CD4-positive, alpha-beta T cell treated with Interleukin-4 for 4 hours (primary cell): ENCODE results near the gene TRAF4.
A peak's percentile ranks its signal among the peaks of the same experiment; 100 is the strongest.
"Not testable (repeated sequence)": the region's sequence is repeated elsewhere in the genome, so short reads cannot be mapped to it uniquely, and the experiment has no call there.

Source experiments
- DNase-seq: peaks from one replicate; pipeline ENCODE4 v3.0.0-alpha.2; 2020

TRAF4 gene

DNA sequence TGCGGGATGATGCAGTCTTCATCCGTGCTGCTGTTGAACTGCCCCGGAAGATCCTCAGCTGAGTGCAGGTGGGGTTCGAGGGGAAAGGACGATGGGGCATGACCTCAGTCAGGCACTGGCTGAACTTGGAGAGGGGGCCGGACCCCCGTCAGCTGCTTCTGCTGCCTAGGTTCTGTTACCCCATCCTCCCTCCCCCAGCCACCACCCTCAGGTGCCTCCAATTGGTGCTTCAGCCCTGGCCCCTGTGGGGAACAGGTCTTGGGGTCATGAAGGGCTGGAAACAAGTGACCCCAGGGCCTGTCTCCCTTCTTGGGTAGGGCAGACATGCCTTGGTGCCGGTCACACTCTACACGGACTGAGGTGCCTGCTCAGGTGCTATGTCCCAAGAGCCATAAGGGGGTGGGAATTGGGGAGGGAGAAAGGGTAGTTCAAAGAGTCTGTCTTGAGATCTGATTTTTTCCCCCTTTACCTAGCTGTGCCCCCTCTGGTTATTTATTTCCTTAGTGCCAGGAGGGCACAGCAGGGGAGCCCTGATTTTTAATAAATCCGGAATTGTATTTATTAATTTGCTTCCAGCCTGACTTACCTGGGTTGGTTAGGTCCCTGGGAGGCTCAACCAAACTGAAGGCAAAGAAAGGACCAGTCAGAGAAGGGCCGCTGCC, 5.8 kb downstream of the TRAF4 start:
- no peak for DNase-seq

DNA sequence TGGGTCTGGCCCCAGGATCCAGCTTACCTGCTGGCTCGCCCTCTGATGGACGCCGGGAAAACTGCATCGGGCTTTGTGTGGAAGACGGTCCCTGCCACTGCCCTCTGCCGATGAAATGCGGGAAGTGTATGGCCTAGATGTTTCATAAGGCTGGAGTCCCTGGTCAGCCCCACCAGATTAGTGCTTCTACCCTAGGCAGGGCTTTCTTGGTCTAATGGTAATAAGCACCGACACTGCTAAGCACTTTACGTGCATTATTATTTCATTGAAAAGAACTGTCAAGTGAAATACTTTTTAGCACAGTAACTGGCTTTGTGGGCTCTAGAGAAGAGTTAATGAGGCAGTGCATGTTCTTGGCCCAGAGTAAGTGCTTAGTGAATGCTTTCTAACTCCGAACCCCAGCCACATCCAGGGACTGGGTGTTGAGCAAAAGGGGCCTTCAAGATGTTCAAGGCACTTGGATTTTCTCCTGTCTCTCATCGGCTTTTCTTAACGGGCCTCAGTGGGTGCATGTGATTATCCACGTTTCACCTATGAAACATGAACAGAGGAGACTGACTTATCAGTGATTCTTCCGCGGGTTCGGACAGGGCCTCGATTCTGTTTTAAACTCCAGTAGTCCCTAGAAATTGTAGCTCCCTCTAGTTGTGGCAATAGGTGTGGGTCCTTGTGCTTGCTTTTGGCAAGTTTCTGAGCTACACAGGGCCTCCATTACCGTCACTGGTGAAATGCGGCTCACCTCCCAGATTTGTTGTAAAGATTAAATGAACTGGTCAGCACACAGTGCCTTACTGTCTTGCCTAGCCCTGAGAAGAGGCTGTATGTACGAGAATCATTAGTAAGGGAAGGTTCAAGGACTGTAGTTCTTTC, 6.6 kb downstream of the TRAF4 start:
- peak; percentile 85 for DNase-seq

GRCh38 chr17:28751600-28752366, 8.0 kb downstream of the TRAF4 start:
- DNase-seq, result no peak

- DNase-seq, result no peak
Measured at GRCh38 chr17:28755486-28755885, 11.7 kb downstream of the TRAF4 start.

DNA sequence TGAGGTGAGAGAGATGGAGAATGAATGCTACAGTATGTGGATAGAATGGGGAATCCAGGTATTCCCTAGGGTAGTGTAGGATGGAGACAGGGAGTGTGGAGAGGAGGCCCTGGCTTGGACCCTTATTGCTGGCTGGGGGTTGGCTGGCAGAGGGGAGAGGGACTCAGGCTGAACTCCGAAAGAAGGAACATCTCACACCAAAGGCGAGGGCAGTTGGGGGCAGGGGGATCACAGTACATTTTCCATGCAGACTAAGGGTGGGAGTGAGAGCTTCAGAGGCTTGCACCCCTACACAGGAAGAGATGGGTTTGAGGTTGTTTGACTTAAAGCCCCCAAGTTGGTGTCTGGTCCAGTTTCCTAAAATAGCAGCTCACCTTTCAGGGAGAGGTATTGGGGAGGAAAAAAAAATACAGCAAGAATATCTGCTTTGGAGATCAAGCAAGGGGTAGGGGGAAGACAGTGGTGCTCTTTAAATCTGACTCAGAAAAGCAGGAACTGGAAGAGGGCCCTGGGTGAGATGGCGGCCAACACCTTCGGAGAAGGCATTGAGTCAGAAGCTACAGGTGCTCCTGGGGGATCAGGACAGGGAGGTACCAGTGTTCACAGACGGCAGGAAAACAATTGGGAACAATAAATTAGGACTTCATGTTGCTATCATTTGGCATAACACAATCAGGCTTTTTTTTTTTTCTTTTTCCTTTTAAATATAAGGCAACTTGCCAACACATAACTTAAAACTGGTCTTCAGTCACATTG, 12.4 kb downstream of the TRAF4 start:
- DNase-seq, result no peak

DNA sequence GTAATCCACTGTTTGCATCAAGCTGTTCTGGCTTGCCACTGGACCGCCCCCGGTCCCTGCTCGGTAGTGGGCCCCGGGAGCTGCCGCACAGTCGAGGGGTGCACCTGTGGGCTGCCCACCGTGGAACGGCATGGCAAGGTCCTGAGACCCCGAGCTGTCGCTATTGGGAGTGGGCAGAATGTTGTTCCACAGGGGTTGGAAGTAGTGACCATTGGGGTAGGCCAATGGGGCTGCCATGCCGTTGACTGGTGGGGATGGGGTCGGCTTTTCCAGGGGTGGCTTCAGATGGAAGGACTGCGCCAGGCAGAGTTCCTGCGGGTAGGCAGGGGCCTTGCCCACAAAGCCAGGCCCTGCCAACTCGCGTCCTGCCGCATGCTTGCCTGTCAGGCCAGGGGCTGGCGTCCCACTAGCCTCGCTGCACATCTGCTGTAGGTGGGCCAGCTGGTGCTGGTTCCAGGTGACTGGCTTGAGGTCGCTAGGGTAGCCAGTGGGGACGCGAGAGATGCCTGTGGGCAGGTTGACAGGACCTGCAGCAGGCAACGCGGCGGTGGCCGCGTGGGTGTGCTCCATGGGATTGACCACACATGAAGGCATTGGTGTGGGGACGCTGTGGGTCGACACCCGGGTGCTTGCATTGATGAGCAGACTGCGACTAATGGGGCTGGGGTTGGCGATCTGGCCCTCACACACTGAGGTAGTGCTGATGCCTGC, 14.8 kb downstream of the TRAF4 start:
- no peak for DNase-seq

DNA sequence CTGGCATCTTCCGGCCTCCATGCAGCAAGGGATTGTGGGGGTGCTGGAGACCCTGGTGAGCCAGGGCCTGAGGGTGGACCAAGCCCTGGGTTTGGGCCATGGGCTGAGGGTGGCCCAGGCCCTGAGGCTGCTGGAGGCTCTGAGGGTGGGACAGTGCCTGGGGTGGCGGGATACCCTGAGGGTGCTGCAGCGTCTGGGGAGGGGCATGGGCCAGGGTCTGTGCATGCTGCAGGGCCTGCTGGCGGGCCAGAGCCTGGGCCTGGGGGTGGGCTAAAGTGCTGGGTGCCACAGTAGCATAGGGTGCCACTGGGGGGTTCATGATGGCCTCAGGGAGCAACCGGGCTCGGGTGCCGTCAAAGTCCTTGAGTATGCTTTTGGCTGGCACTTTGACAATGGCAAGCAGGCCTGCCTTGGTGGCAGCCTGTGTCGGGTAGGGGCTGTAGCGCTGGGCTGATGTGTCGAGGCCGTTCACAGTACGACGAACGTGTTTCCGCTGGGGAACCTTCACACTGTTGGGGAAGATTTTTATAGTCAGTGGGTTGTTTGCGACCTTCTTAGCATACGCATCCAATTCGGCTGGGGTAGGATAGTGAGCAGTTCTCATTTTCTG, 15.6 kb downstream of the TRAF4 start:
- DNase-seq, result no peak

- no peak for DNase-seq
Measured at GRCh38 chr17:28760601-28761562, 17.1 kb downstream of the TRAF4 start.

GRCh38 chr17:28763137-28763799, 19.5 kb downstream of the TRAF4 start:
- no peak for DNase-seq

- DNase-seq, result peak; percentile 82
Measured at GRCh38 chr17:28763804-28764266, 20.0 kb downstream of the TRAF4 start.

- DNase-seq, result no peak
Measured at GRCh38 chr17:28765038-28765437, 21.2 kb downstream of the TRAF4 start.

DNA sequence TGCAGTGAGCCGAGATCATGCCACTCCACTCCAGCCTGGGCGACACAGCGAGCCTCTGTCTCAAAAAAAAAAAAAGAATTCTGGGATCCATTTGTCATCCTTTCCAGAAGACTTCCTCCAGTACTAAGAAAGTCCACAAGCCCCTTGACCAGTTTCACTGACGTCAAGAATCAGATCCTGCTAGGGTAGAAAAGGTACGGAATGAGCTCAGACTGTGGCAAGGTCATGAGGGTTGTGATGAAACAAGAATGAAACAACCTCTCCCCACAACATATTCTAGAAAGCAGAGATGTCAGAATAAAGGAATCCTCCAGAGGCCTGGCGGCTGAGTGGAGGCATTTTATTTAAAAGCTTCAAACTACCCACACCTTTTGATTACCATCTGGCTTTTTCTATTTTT, 29.9 kb downstream of the TRAF4 start:
- no peak for DNase-seq

DNA sequence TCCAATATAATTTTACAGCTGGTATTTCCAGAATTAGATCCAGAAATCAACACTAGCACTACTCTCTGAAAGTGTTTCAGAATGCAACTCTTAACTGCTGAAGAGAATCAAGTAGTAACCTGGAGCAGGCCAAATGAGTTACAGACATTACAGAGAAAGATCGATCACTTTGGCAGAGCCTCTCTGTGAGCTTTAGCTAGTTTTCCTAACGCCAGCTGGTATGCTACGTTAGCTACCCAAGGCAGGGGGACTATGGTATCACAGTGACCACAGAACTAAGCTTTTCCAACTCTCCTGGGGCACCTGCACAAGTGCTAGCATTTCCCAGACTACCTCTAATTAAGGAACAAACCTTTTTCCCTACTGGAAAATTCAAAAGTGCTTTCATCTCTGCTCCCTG, 30.4 kb downstream of the TRAF4 start:
- no peak for DNase-seq

DNA sequence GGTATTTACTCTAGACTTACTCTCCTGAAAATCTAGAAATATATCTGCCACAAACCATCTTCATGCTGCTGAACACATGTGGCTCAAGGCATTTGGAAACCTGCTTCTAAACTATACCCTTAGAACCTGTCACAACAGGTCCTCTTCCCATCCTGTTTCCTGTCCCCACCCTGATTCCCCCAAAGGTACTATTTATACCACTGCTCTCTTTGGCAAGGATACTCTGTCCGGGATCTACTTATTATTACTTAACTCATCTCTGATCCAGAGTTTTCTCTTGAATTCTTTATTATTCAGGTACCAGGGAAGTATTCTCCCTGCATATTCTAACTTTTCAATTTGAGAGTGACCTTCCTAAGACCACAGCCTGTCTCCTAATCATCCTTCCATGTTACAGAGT, 33.4 kb downstream of the TRAF4 start:
- no peak for DNase-seq

DNA sequence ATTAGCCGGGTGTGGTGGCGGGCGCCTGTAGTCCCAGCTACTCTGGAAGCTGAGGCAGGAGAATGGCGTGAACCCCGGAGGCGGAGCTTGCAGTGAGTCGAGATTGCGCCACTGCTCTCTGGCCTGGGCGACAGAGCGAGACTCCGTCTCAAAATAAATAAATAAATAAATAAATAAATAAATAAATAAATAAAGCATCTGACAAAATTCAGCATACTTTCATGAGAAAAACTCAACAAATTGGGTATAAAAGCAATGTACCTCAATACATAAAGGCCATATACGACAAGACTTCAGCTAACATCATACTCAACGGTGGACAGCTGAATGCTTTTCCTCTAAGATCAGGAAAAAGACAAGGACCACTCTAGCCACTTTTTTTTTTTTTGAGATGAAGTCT, 35.8 kb downstream of the TRAF4 start:
- not testable (repeated sequence) for DNase-seq

- DNase-seq, result no peak
Measured at GRCh38 chr17:28783161-28783560, 39.4 kb downstream of the TRAF4 start.

DNA sequence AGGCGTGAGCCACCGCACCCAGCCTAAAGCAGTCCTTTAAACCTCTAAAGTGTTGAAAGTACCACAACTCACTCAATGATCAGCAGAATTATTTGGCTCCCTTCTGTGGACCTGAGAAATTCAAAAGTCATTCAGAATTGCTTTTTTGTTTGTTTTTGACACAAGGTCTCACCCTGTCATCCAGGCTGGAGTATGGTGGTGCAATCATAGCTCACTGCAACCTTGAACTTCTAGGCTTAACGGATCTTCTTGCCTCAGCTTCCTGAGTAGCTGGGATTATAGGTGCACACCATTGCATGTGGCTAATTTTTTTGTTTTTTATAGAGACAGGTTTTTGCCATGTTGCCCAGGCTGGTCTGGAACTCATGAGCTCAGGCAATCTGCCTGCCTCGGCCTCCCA, 44.3 kb downstream of the TRAF4 start:
- no peak for DNase-seq

DNA sequence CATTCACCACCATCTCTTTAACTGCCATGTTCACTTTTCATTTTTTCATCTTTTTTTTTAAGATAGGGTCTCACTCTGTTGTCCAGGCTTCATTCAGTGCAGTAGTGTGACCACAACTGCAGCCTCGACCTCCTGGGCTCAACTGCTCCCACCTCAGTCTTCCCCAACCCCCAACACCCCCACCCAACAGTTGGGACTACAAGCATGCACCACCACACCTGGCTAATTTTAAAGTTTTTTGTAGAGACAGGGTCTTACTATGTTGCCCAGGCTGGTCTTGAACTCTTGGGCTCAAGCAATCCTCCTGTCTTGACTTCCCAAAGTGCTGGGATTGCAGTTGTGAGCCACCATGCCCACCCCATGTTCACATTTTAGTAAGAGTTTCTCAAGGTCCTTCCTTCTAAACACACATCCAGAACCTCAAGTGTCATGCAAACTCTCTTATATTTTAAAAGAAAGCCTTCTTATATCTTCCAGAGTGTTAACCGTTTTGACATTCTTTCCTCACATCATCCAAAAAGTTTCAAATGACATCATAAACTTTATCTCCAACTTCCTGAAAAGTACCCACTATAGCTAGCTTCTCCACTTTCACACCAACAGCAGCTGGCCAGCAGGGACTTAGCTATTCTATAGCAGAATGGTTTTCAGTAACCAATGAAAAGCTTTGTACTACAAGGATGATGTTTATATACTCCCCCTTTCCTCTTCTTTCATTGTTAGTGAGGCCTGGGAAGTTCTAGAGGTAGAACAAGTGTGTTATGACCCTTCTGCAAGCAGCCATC, 49.3 kb downstream of the TRAF4 start:
- DNase-seq, result no peak

GRCh38 chr17:28794846-28795441, 51.1 kb downstream of the TRAF4 start:
- DNase-seq, result not testable (repeated sequence)
